H1 (cell line): ENCODE measurements around the gene COL4A2. TPM values are rescaled to one million over a fixed set of nuclear protein-coding genes. Genes with fewer than 3 reads are reported as not detected.

ENCODE experiments used
- PHF8 ChIP-seq: fragments of 200-600 bp; sonication (generic); conservative IDR thresholded peaks from 2 replicates; pipeline ENCODE4 v1.7.1; 2012; ENCODE audit warnings: low read depth, mild to moderate bottlenecking, inconsistent platforms, low read length, moderate library complexity
- SP4 ChIP-seq: IDR thresholded peaks from 2 replicates; pipeline ENCODE4 v1.6.1; 2012; ENCODE audit warnings: low read length, inconsistent platforms
- SRF ChIP-seq: IDR thresholded peaks from 2 replicates; pipeline ENCODE4 v1.6.1; 2011; ENCODE audit warnings: mild to moderate bottlenecking, low read depth, low read length, moderate library complexity
- TCF12 ChIP-seq: IDR thresholded peaks from 2 replicates; pipeline ENCODE4 v1.6.1; 2011; ENCODE audit warnings: low read depth, mild to moderate bottlenecking, low read length
- polyA plus RNA-seq, 7 experiments: library from polyadenylated mRNA; depleted of rRNA in 3 of 7; stranded (reverse) in 5 of 7; unstranded in 2 of 7; fragments of >200 nt in 5 of 7; fragments of 200-250 nt in 2 of 7; gene quantifications; 1 replicate in 5 of 7; 2 replicates in 1 of 7; 4 replicates in 1 of 7; pipeline versions ENCODE4 v1.2.1 to v1.2.3, GENCODE V29; 2011 to 2013; ENCODE audit warnings: missing spikeins in 2 of 7, mixed read lengths in 2 of 7
- total RNA-seq: library from RNA; stranded (reverse); fragmentation: NEBNext Ultra II Directional; extraction: Animal tissue kit (Norgen Biotek cat#: 25700); gene quantifications from 2 replicates; pipeline ENCODE4 v1.2.1, GENCODE V29; 2021

The COL4A2 gene
- total and polyA plus RNA-seq, 2 of the 8 experiments (the other 6 are each of a cell fraction or from before 2014, with no cell fraction given): 80.4 to 87.3 TPM

- TF ChIP-seq SRF (no peak), TCF12 (no peak), SP4 (no peak), PHF8 (no peak)
Measured at GRCh38 chr13:110407531-110407930, 100.4 kb downstream of the COL4A2 start (continued).
